GM12878 (cell line): ENCODE data around the gene UNKL. TPM values are rescaled to one million over a fixed set of nuclear protein-coding genes. Genes with fewer than 3 reads are reported as not detected.

Experiments
- ATAC-seq: fragments of 200-7000 bp; cut with Tn5 transposase; 3 replicates; pipeline ENCODE4 v1.9.1; 2020; ENCODE audit warnings: mild to moderate bottlenecking, moderate library complexity
- BruUV-seq: library from RNA; stranded (reverse); fragments of 400-500 nt; replicated peaks from 2 replicates; lab custom pipeline; 2021; lab: Mats Ljungman, UMichigan
- CTCF ChIA-PET: fragments of 300-600 bp; sonication (Branson Sonifier 250); formaldehyde crosslinking; extraction: SDS; loops from one replicate; lab custom pipeline; 2021; ENCODE audit warnings: inconsistent platforms; lab: Yijun Ruan, JAX
- POLR2A ChIA-PET: fragments of 350-600 bp; formaldehyde crosslinking; extraction: SDS; loops from one replicate; lab custom pipeline; 2021; ENCODE audit warnings: inconsistent platforms; lab: Charles Lee
- RAD21 ChIA-PET: fragments of 300-600 bp; sonication (Branson Sonifier 250); formaldehyde crosslinking; loops from one replicate; lab custom pipeline; 2023; ENCODE audit warnings: antibody characterized with exemption; ENCODE audit not compliant: unreplicated experiment; lab: Charles Lee
- SMC1A ChIA-PET: fragments of 300-600 bp; sonication (Branson Sonifier 250); formaldehyde crosslinking; loops from one replicate; lab custom pipeline; 2023; ENCODE audit not compliant: unreplicated experiment, uncharacterized antibody; lab: Charles Lee
- DNase-seq: peaks from one replicate; pipeline ENCODE4 v3.0.0-alpha.2; 2011; ENCODE audit warnings: low read depth, low spot score
- FAIRE-seq: peaks from 3 replicates; lab custom pipeline; 2011; peaks lifted over from hg19 to GRCh38; lab: Jason Lieb, UNC
- H2AFZ ChIP-seq: 2 replicates; pipeline ENCODE4 v1.6.0; 2011; ENCODE audit warnings: low read depth, low read length, control low read depth; ENCODE audit not compliant: control insufficient read depth
- H3K27ac ChIP-seq: 2 replicates; pipeline ENCODE4 v1.5.1; 2011; ENCODE audit warnings: control low read depth; ENCODE audit not compliant: control insufficient read depth, insufficient read depth
- H3K27me3 ChIP-seq, 2 experiments: replicated peaks in 1 of 2; 2 replicates each; pipeline versions ENCODE4 v1.6.0 to v1.6.1; 2011; ENCODE audit warnings: low read length in 1 of 2; ENCODE audit not compliant: control insufficient read depth in 2 of 2, insufficient read depth in 2 of 2
- H3K36me3 ChIP-seq, 2 experiments: 2 replicates each; pipeline ENCODE4 v1.5.1; 2011; ENCODE audit warnings: low read length in 1 of 2; ENCODE audit not compliant: control insufficient read depth in 2 of 2, insufficient read depth in 2 of 2
- H3K4me1 ChIP-seq: 2 replicates; pipeline ENCODE4 v1.6.1; 2011; ENCODE audit warnings: mild to moderate bottlenecking, low read length, moderate library complexity, mixed read lengths; ENCODE audit not compliant: control insufficient read depth, insufficient read depth
- H3K4me2 ChIP-seq: 2 replicates; pipeline ENCODE4 v1.6.0; 2011; ENCODE audit warnings: control low read depth; ENCODE audit not compliant: control insufficient read depth, insufficient read depth
- H3K4me3 ChIP-seq: fragments of 200-600 bp; sonication (generic); 2 replicates; pipeline ENCODE4 v1.5.1; 2016
- H3K79me2 ChIP-seq: 2 replicates; pipeline ENCODE4 v1.6.0; 2011; ENCODE audit warnings: low read length; ENCODE audit not compliant: control insufficient read depth, insufficient read depth
- H3K9ac ChIP-seq: 2 replicates; pipeline ENCODE4 v1.8.0; 2011; ENCODE audit warnings: low read length, control low read depth, mixed read lengths; ENCODE audit not compliant: control insufficient read depth, insufficient read depth
- H3K9me3 ChIP-seq: replicated peaks from 3 replicates; pipeline ENCODE4 v1.5.1; 2011; ENCODE audit warnings: mild to moderate bottlenecking, low read length; ENCODE audit not compliant: control insufficient read depth, insufficient read depth
- H4K20me1 ChIP-seq: 2 replicates; pipeline ENCODE4 v1.6.0; 2011; ENCODE audit not compliant: control insufficient read depth, insufficient read depth
- ATF2 ChIP-seq: IDR thresholded peaks from 2 replicates; pipeline ENCODE4 v1.6.1; 2012; ENCODE audit warnings: low read length, inconsistent platforms
- CREB1 ChIP-seq: IDR thresholded peaks from 2 replicates; pipeline ENCODE4 v1.6.1; 2012; ENCODE audit warnings: low read depth, mild to moderate bottlenecking, inconsistent platforms
- CTCF ChIP-seq, 3 experiments: IDR thresholded peaks in 2 of 3; conservative IDR thresholded peaks in 1 of 3; 2 replicates each; pipeline ENCODE4 v1.5.1; 2011; ENCODE audit warnings: low read depth in 3 of 3, low read length in 3 of 3, mild to moderate bottlenecking in 3 of 3, control low read depth in 2 of 3, moderate library complexity in 2 of 3, inconsistent platforms in 1 of 3, mixed read lengths in 1 of 3; ENCODE audit not compliant: control insufficient read depth in 2 of 3, insufficient read depth in 1 of 3; ENCODE audit errors: extremely low read depth in 1 of 3
- EZH2 ChIP-seq: IDR thresholded peaks from 2 replicates; pipeline ENCODE4 v1.6.1; 2012; ENCODE audit warnings: low read depth, mild to moderate bottlenecking, control low read depth, inconsistent platforms, low read length, borderline replicate concordance; ENCODE audit not compliant: control insufficient read depth
- HDAC6 ChIP-seq: fragments of 200-600 bp; sonication (generic); IDR thresholded peaks from one replicate; pipeline ENCODE4 v1.8.0; 2017; ENCODE audit warnings: antibody characterized with exemption; ENCODE audit not compliant: unreplicated experiment
- NFXL1 ChIP-seq: fragments of 450-650 bp; IDR thresholded peaks from 2 replicates; pipeline ENCODE4 v1.6.1; 2017; ENCODE audit warnings: antibody characterized with exemption, mild to moderate bottlenecking, borderline replicate concordance
- NR2C1 ChIP-seq: fragments of 450-650 bp; IDR thresholded peaks from 2 replicates; pipeline ENCODE4 v1.6.1; 2017; ENCODE audit warnings: antibody characterized with exemption, mild to moderate bottlenecking, moderate library complexity
- POLR2A ChIP-seq: IDR thresholded peaks from 2 replicates; pipeline ENCODE4 v1.6.1; 2011; ENCODE audit warnings: low read depth, mild to moderate bottlenecking, low read length
- SP1 ChIP-seq: IDR thresholded peaks from one replicate; pipeline ENCODE4 v1.6.1; 2011; ENCODE audit warnings: low read depth, low read length
- TBL1XR1 ChIP-seq: IDR thresholded peaks from 2 replicates; pipeline ENCODE4 v1.6.1; 2012; ENCODE audit warnings: low read depth, low read length, improper control_type of control experiment
- WGBS: methylation state at CpG from one replicate; pipeline ENCODE4 v1.1.6; 2016; ENCODE audit warnings: low lambda C conversion rate; ENCODE audit not compliant: insufficient replicate concordance, insufficient coverage; ENCODE audit errors: missing lambda C conversion rate; 5-methylcytosine and 5-hydroxymethylcytosine counted together
- in situ Hi-C: fragments of 300-500 bp; cut with MboI; formaldehyde crosslinking; loops from 9 replicates; pipeline ENCODE4 v1.14.3; 2018; ENCODE audit warnings: mixed read lengths
- intact Hi-C: fragments of 100-400 bp; cut with micrococcal nuclease; formaldehyde crosslinking; loops from one replicate; pipeline ENCODE4 v1.14.2; 2022; ENCODE audit not compliant: unreplicated experiment
- polyA plus RNA-seq, 11 experiments: library from polyadenylated mRNA; depleted of rRNA in 4 of 11; unstranded in 6 of 11; stranded (reverse) in 5 of 11; fragments of >200 nt; fragmentation: Nextera tagmentation in 4 of 11; fragmentation: Illumina TruSeq in 1 of 11; extraction: Ambion mirVana in 4 of 11; extraction: Trizol in 1 of 11; gene quantifications; 1 replicate in 1 of 11; 2 replicates in 10 of 11; pipeline versions ENCODE4 v1.2.1 to v1.2.3, GENCODE V29; 2011 to 2016; ENCODE audit warnings: inconsistent platforms in 2 of 11, missing spikeins in 2 of 11, low read depth in 1 of 11
- total RNA-seq, 4 experiments: library from RNA; depleted of rRNA in 3 of 4; stranded (reverse); fragments of >200 nt in 3 of 4; fragmentation: Illumina TruSeq in 1 of 4; extraction: Trizol in 1 of 4; gene quantifications; 2 replicates each; pipeline versions ENCODE4 v1.2.1 to v1.2.3, GENCODE V29; 2013 to 2021

UNKL gene
- total and polyA plus RNA-seq, 10 of the 15 experiments (the other 5 are each of a cell fraction or from before 2014, with no cell fraction given) = 0.40 to 21.6 (median 9.1) TPM

GRCh38 chr16:1377406-1378010, 37.0 kb downstream of the UNKL start (continued):
- TF ChIP-seq CTCF (IDR thresholded peaks at IDR 0.05 in 2 of 3, conservative IDR thresholded peaks at IDR 0.05 in 1 of 3; ENCODE audit: control insufficient read depth in 2 of 3, extremely low read depth in 1 of 3, insufficient read depth in 1 of 3, low read depth in 3 of 3, low read length in 3 of 3) (no peak), TBL1XR1 (no peak), CREB1 (no peak), SP1 (no peak), HDAC6 (no peak)
- TF ChIP-seq, all 136 proteins: peak for 0

GRCh38 chr16:1375741-1376410, 38.6 kb downstream of the UNKL start:
- no TSS peak for BruUV-seq
- no peak overlapping the region for H3K27ac ChIP-seq
- H3K9me3 ChIP-seq = no peaks in the 10 kb centered on the region
- H2AFZ ChIP-seq = no peak overlapping the region
- H3K4me3 ChIP-seq = no peak overlapping the region
- RAD21 ChIA-PET = no interaction called here
- H3K4me1 ChIP-seq = peaks cover 8% of the 10 kb centered on the region; the same call in 1 of the 2 replicates
- H3K79me2 ChIP-seq = peaks cover 18% of the 10 kb centered on the region
- SMC1A ChIA-PET = no interaction called here
- no peaks in the 10 kb centered on the region; a peak in 3 of 4 replicates for H3K36me3 ChIP-seq
- CTCF ChIA-PET = no interaction called here
- ATAC-seq = no peak
- H3K27me3 ChIP-seq = no peaks in the 10 kb centered on the region
- DNase-seq = no peak
- H3K4me2 ChIP-seq = no peak overlapping the region
- FAIRE-seq = no peak
- no peaks in the 10 kb centered on the region for H4K20me1 ChIP-seq
- intact Hi-C loops = no loop called here
- WGBS = 96% methylated on average over 15 of the region's 19 CpGs
- POLR2A ChIA-PET = no interaction called here
- in situ Hi-C loops = no loop called here
- TF ChIP-seq NFXL1 (peak; percentile 94), POLR2A (peak; percentile 22; the same call in 1 of the 2 replicates), NR2C1 (no peak), ATF2 (no peak), EZH2 (no peak)
- TF ChIP-seq, all 136 proteins: peak for 2
- no peak overlapping the region for H3K9ac ChIP-seq
